Trophoblast cell (in vitro differentiated cells and primary cell): ENCODE data around the gene MT1E.

ENCODE experiments used
- DNase-seq, 2 donors: peaks; one replicate each; pipeline ENCODE4 v3.0.0-alpha.2; 2016
- H2AFZ ChIP-seq: 2 replicates; pipeline ENCODE4 v1.6.1; 2013; ENCODE audit warnings: low read length, moderate library complexity, mild to moderate bottlenecking; ENCODE audit not compliant: insufficient read depth, poor library complexity
- H2AK5ac ChIP-seq: 2 replicates; pipeline ENCODE4 v1.6.1; 2013; ENCODE audit warnings: mild to moderate bottlenecking, low read length
- H2BK120ac ChIP-seq: 2 replicates; pipeline ENCODE4 v1.6.1; 2013; ENCODE audit warnings: low read length, mild to moderate bottlenecking, moderate library complexity; ENCODE audit not compliant: insufficient read depth, poor library complexity
- H2BK12ac ChIP-seq: 2 replicates; pipeline ENCODE4 v1.6.1; 2013; ENCODE audit warnings: mild to moderate bottlenecking, low read length, moderate library complexity
- H2BK5ac ChIP-seq: 2 replicates; pipeline ENCODE4 v1.6.1; 2013; ENCODE audit warnings: low read length, low read depth, moderate library complexity, mild to moderate bottlenecking; ENCODE audit not compliant: poor library complexity
- H3K14ac ChIP-seq: 2 replicates; pipeline ENCODE4 v1.6.1; 2013; ENCODE audit warnings: mild to moderate bottlenecking, low read length
- H3K18ac ChIP-seq: 2 replicates; pipeline ENCODE4 v1.6.1; 2013; ENCODE audit warnings: mild to moderate bottlenecking, low read length
- H3K23ac ChIP-seq: 2 replicates; pipeline ENCODE4 v1.6.1; 2013; ENCODE audit warnings: low read length
- H3K27ac ChIP-seq: 2 replicates; pipeline ENCODE4 v1.5.1; 2013; ENCODE audit warnings: low read depth, mild to moderate bottlenecking, inconsistent platforms, low read length, moderate library complexity
- H3K27me3 ChIP-seq: 2 replicates; pipeline ENCODE4 v1.6.1; 2013; ENCODE audit warnings: inconsistent platforms, mild to moderate bottlenecking, low read length, moderate library complexity; ENCODE audit not compliant: insufficient read depth
- H3K36me3 ChIP-seq, 2 experiments: 1 replicate in 1 of 2; 2 replicates in 1 of 2; pipeline ENCODE4 v1.6.1; 2013; ENCODE audit warnings: low read length in 2 of 2, mild to moderate bottlenecking in 2 of 2, moderate library complexity in 1 of 2; ENCODE audit not compliant: insufficient read depth in 2 of 2, control insufficient read depth in 1 of 2
- H3K4ac ChIP-seq: 2 replicates; pipeline ENCODE4 v1.6.1; 2013; ENCODE audit warnings: low read depth, mild to moderate bottlenecking, low read length, moderate library complexity
- H3K4me1 ChIP-seq, 2 experiments: 1 replicate in 1 of 2; 2 replicates in 1 of 2; pipeline ENCODE4 v1.6.1; 2013; ENCODE audit warnings: low read length in 2 of 2, mild to moderate bottlenecking in 2 of 2, moderate library complexity in 1 of 2; ENCODE audit not compliant: insufficient read depth in 2 of 2, control insufficient read depth in 1 of 2
- H3K4me2 ChIP-seq: 2 replicates; pipeline ENCODE4 v1.6.1; 2013; ENCODE audit warnings: inconsistent platforms, mild to moderate bottlenecking, low read length, moderate library complexity
- H3K4me3 ChIP-seq: 2 replicates; pipeline ENCODE4 v1.5.1; 2013; ENCODE audit warnings: mild to moderate bottlenecking, low read depth, low read length, inconsistent platforms
- H3K79me1 ChIP-seq: one replicate; pipeline ENCODE4 v1.6.1; 2013; ENCODE audit warnings: low read length
- H3K79me2 ChIP-seq: 2 replicates; pipeline ENCODE4 v1.6.1; 2013; ENCODE audit warnings: low read length, mild to moderate bottlenecking; ENCODE audit not compliant: control insufficient read depth, insufficient read depth, poor library complexity
- H3K9ac ChIP-seq: 2 replicates; pipeline ENCODE4 v1.6.1; 2013; ENCODE audit warnings: mild to moderate bottlenecking, low read length
- H3K9me3 ChIP-seq: 2 replicates; pipeline ENCODE4 v1.6.1; 2013; ENCODE audit warnings: low read depth, mild to moderate bottlenecking, control low read depth, inconsistent platforms, low read length; ENCODE audit not compliant: insufficient read depth
- H4K12ac ChIP-seq: 2 replicates; pipeline ENCODE4 v1.6.1; 2013; ENCODE audit warnings: low read depth, mild to moderate bottlenecking, low read length, moderate library complexity
- H4K8ac ChIP-seq: 2 replicates; pipeline ENCODE4 v1.6.1; 2013; ENCODE audit warnings: low read depth, mild to moderate bottlenecking, low read length, moderate library complexity
- H4K91ac ChIP-seq: one replicate; pipeline ENCODE4 v1.6.1; 2013; ENCODE audit warnings: low read depth, mild to moderate bottlenecking, low read length, moderate library complexity
- WGBS: extraction: QIAGEN DNeasy Blood & Tissue Kit; methylation state at CpG from one replicate; pipeline ENCODE4 v1.1.7; 2013; ENCODE audit warnings: missing lambda C conversion rate; ENCODE audit not compliant: insufficient read length, insufficient coverage; ENCODE audit errors: extremely low coverage; 5-methylcytosine and 5-hydroxymethylcytosine counted together

The MT1E gene

DNA sequence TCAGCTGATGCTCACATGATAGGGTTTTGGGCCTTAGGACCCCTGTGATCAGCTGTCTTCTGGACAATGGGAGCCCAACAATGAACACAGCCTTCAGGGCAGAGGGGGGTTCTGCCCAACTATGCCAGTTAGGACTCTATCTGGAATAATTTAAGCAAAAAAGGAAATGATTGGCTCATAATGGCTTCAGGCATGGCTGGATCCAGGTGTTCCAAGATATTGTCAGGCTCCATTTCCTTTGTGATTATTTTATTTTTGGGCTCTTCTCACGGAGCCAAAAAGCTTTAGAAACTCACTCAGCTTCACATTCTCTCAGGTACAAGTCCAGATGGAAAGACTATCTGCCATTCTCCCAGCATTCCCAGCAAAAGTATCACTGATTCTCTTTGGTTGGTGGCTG, 20.1 kb upstream of the MT1E start:
- Histone ChIP-seq H2AFZ (no peak overlapping the region), H2BK5ac (no peak overlapping the region), H3K23ac (no peak overlapping the region), H2AK5ac (no peak overlapping the region), H3K27me3 (no peaks in the 10 kb centered on the region), H3K27ac (no peak overlapping the region), H3K9ac (no peak overlapping the region), H3K18ac (no peak overlapping the region), H3K14ac (no peak overlapping the region), H3K4me2 (no peak overlapping the region), H3K4me3 (no peak overlapping the region), H3K79me1 (peaks cover 11% of the 10 kb centered on the region), H4K12ac (no peak overlapping the region), H4K91ac (no peak overlapping the region), H2BK12ac (no peak overlapping the region), H2BK120ac (no peak overlapping the region), H3K9me3 (no peaks in the 10 kb centered on the region), H3K4me1 (peaks cover 27 to 31% of the 10 kb centered on the region in 2 experiments), H3K36me3 (no peaks in the 10 kb centered on the region), H3K4ac (no peak overlapping the region), H4K8ac (no peak overlapping the region), H3K79me2 (no peaks in the 10 kb centered on the region)
- no CpG with 5 or more reads among the region's 1 CpG for WGBS
- no peak for DNase-seq

DNA sequence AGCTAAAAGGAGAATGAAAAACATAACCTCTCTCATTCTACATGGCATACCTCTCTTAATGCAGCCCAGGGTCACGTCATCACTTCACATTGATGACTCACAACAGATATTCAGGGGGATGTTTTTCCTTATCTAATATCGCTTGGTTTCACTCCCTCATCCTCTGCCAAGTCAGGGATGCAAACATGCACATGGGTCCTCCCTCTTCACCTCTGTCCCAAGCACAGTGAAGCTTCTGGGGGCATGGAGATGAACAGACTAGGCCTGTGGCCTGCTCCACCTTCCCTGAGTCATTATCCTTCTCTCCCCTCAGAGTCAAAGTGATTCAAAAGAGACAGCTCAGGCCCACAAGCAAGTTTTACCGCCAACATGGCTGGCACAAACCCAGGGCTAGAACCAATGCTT, 19.5 kb upstream of the MT1E start:
- no peak overlapping the region for H3K23ac ChIP-seq
- no peak overlapping the region for H3K4ac ChIP-seq
- no peak overlapping the region for H4K91ac ChIP-seq
- H3K27ac ChIP-seq, result no peak overlapping the region
- H2BK12ac ChIP-seq, result no peak overlapping the region
- peaks cover 27 to 31% of the 10 kb centered on the region in 2 experiments for H3K4me1 ChIP-seq
- H3K36me3 ChIP-seq, result no peaks in the 10 kb centered on the region
- H2AK5ac ChIP-seq, result no peak overlapping the region
- no peaks in the 10 kb centered on the region for H3K27me3 ChIP-seq
- no CpG with 5 or more reads among the region's 3 CpGs for WGBS
- H3K79me1 ChIP-seq, result peaks cover 11% of the 10 kb centered on the region
- H4K8ac ChIP-seq, result no peak overlapping the region
- H2AFZ ChIP-seq, result no peak overlapping the region
- H3K9ac ChIP-seq, result no peak overlapping the region
- no peak overlapping the region for H3K4me2 ChIP-seq
- H3K14ac ChIP-seq, result no peak overlapping the region
- H3K18ac ChIP-seq, result no peak overlapping the region
- no peaks in the 10 kb centered on the region for H3K9me3 ChIP-seq
- H3K79me2 ChIP-seq, result no peaks in the 10 kb centered on the region
- no peak overlapping the region for H2BK5ac ChIP-seq
- no peak overlapping the region for H2BK120ac ChIP-seq
- H3K4me3 ChIP-seq, result no peak overlapping the region
- no peak overlapping the region for H4K12ac ChIP-seq
- no peak for DNase-seq

DNA sequence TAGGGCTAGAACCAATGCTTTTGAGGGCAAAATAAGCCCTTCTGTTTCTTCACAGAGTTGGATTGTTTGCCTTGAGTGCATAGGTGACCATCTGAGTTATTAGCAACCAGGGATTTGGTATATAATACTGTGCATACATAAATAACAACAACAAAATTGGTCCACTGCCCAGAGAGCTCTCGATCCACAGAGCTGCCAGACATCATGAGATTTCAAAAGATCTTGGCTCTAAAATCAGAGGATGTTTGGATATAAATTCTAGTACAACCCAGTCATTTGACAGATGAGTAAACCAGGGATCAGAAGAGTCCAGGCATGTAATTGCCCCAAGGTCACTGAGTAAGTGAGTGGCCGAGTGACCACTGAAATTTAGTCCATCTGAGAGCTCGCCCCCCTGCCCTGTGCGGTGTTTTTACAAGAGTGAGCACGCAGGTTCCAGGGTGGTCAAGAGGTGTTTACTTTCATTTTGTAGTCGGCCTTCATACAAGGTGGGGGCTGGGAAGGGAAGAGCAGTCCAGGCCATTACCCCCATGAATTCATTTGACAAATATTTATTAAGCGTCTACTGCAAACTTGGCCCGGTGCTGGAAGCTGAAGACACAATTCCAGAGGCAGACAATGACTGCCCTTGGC, 19.0 kb upstream of the MT1E start:
- no peak overlapping the region for H4K12ac ChIP-seq
- peaks cover 11% of the 10 kb centered on the region for H3K79me1 ChIP-seq
- no peak overlapping the region for H3K18ac ChIP-seq
- no peak overlapping the region for H3K4me2 ChIP-seq
- no peak overlapping the region for H2BK120ac ChIP-seq
- H3K36me3 ChIP-seq, result no peaks in the 10 kb centered on the region
- no peak overlapping the region for H3K14ac ChIP-seq
- no peak overlapping the region for H3K4ac ChIP-seq
- H3K4me3 ChIP-seq, result no peak overlapping the region
- H3K23ac ChIP-seq, result no peak overlapping the region
- no CpG with 5 or more reads among the region's 8 CpGs for WGBS
- DNase-seq, result no peak
- H2AFZ ChIP-seq, result no peak overlapping the region
- no peak overlapping the region for H3K9ac ChIP-seq
- H2AK5ac ChIP-seq, result no peak overlapping the region
- H3K79me2 ChIP-seq, result no peaks in the 10 kb centered on the region
- no peak overlapping the region for H2BK5ac ChIP-seq
- H4K8ac ChIP-seq, result peak overlapping the region; percentile 31
- peak overlapping the region; percentile 50 for H3K27ac ChIP-seq
- H3K4me1 ChIP-seq, result peaks cover 27 to 31% of the 10 kb centered on the region in 2 experiments
- no peak overlapping the region for H4K91ac ChIP-seq
- no peaks in the 10 kb centered on the region for H3K9me3 ChIP-seq
- H2BK12ac ChIP-seq, result no peak overlapping the region
- peaks cover 3% of the 10 kb centered on the region for H3K27me3 ChIP-seq

DNA sequence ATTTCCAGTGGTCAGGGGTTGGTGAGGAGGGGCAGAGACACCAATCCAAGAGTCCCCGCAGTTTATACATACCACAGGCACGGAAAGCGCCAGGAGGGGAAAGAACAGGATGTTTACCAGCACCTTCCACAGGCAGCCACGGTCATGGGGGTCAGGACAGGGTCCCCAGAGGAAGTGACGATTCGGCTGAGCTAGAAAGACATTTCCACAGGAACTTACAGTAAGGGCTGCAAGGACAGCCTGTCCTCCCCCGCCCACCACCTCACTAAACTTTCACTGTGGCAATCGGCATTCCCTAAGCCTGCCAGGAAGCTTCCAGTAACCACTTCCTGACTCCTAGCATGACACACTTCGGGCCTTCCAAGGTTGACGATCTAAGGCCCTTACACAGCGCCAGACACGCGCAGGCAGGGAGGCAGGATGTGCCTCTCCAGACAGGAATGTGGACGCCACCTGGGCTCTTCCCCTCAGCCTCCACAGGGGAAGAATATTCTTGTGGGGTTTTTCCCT, 18.4 kb upstream of the MT1E start:
- H4K91ac ChIP-seq, result peak overlapping the region; percentile 87
- H3K18ac ChIP-seq, result no peak overlapping the region
- H3K4ac ChIP-seq, result no peak overlapping the region
- no peak overlapping the region for H3K4me3 ChIP-seq
- no peak overlapping the region for H2BK120ac ChIP-seq
- no peaks in the 10 kb centered on the region for H3K9me3 ChIP-seq
- no peak overlapping the region for H3K23ac ChIP-seq
- H2AFZ ChIP-seq, result no peak overlapping the region
- peak; percentile 46 to 55 for DNase-seq
- no peak overlapping the region for H3K4me2 ChIP-seq
- H3K14ac ChIP-seq, result no peak overlapping the region
- no peak overlapping the region for H4K12ac ChIP-seq
- peaks cover 3% of the 10 kb centered on the region for H3K27me3 ChIP-seq
- H2BK12ac ChIP-seq, result no peak overlapping the region
- peak overlapping the region; percentile 31 for H4K8ac ChIP-seq
- H3K4me1 ChIP-seq, result peaks cover 27 to 31% of the 10 kb centered on the region in 2 experiments
- WGBS, result no CpG with 5 or more reads among the region's 14 CpGs
- no peak overlapping the region for H2BK5ac ChIP-seq
- H2AK5ac ChIP-seq, result no peak overlapping the region
- H3K36me3 ChIP-seq, result no peaks in the 10 kb centered on the region
- no peak overlapping the region for H3K9ac ChIP-seq
- no peaks in the 10 kb centered on the region for H3K79me2 ChIP-seq
- H3K27ac ChIP-seq, result peak overlapping the region; percentile 50
- peaks cover 11% of the 10 kb centered on the region for H3K79me1 ChIP-seq
